Effector CD8-positive, alpha-beta T cell (primary cell): ENCODE data around the gene CYP4F11.
"Not testable (repeated sequence)": the region's sequence is repeated elsewhere in the genome, so short reads cannot be mapped to it uniquely, and the experiment has no call there.

Source experiments
- DNase-seq: peaks from one replicate; lab custom pipeline; 2025; lab: John Stamatoyannopoulos, UW
- total RNA-seq, 4 experiments: gene quantifications; one replicate each; lab custom pipeline; 2026; lab: John Stamatoyannopoulos, UW

CYP4F11 gene
- 0 to 0.27 (median 0) reads per million in 4 experiments for total RNA-seq

DNA sequence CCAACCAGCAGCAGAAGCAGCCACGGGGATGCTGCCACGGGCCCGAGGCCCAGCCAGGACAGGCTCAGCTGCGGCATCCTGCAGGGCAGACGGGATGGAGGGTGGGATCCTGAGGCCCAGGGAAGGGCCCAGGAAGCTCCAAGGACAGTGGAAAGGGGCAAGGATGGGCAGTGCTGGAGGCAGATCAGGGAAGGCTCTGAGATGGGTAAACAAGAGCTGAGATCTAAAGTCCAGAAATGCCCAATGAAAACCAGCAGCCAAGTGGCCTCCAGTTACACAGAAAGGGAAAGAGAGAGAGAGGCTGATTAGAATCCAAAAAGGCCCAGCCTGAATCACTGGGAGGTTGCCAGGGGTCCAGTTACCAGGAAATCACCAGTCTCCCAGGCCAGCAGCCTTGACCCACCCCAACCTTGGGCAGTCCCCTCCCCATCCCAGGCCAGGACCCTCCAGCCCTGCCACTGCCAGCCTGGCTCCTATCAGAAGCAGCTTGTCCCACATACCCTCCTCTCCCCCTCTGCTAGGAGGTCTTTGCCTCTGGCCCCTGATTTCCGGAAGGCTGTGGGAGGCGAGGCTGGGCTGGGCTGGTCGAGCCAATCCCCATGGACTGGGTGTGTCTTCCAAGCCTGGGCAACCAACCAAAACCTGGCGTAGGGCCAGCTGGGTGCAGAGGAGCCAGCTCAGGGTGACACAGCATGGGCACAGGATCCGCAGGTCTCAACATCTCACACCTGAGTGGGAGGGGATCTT, at the start of gene CYP4F11:
Gene CYP4F11, minus strand, starts transcription at position 198 of the 747 bp plus-strand sequence. Its CDS starts 121 bp downstream, at position 77.
- DNase-seq: no peak

GRCh38 chr19:15979293-15979692, 45.0 kb upstream of the CYP4F11 start:
- DNase-seq: no peak

DNA sequence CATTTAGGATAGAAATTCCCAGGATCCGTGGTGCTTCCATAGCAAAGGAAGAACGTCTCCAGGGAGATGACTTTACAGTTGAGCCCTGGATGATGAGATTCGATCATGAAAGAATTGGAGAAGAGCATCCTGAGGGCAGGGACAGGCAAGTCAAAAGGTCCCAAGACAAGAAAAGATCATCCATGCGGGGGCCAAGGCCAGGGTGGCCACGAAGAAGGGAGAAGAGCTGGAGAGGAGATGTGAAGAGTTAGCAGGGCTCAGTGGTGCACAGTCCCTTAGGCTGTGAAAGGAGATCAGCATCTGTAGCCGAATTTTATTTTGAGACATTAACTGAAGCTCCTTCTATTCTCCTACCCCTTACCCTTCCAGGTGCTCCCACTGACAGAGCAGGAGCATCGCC, 43.4 kb upstream of the CYP4F11 start:
- no peak for DNase-seq

DNA sequence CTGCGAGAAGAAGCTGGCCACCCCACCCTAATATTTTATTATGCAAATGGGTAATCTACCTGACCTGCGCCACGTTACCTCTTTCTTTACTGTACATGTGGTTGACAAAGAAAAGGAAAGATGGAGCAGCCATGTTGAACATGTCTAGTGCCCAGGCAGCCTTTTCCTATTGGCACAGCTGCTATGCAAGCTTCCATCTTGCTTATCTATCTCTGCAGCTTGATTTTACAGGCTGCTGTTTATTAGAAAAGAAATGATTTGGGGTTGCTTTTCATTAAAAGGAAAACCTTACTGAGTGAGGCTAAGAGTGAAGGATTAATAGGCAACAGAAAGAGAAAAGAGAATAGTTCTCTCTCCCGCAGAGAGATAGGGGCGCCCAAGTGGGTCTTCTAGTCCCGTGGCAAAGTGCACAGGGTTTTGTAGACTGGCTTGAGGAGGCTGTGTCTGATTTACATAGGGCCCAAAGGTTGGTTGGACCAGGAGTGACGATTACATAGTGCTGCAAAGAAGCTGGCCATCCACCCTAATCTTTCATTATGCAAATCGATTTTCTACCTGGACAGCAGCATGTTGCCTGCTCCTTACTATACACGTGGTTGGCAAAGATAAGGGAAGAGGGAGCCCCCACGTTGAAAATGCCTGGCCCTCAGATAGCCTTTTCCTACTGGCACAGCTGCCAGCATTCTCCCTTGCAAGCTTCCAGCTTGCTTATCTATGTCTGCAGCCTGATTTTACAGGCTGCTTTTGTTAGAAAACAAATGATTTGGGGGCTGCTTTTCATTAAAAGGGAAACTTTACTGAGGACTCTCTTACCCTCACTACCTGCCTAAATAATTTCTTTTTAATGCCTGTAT, 42.7 kb upstream of the CYP4F11 start:
- DNase-seq: no peak

DNA sequence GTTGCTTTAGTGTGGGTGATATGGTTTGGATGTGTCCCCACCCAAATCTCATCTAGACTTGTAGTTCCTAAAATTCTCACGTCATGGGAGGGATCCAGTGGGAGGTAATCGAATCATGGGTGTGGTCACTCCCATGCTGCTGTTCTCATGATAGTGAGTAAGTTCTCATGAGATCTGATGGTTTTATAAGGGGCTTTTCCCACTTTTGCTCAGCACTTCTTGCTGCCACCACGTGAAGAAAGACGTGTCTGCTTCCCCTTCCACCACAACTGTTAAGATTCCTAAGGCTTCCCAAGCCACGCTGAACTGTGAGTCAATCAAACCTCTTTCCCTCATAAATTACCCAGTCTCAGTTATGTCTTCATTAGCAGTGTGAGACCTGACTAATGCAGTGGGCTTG, 40.5 kb upstream of the CYP4F11 start:
- DNase-seq: no peak

DNA sequence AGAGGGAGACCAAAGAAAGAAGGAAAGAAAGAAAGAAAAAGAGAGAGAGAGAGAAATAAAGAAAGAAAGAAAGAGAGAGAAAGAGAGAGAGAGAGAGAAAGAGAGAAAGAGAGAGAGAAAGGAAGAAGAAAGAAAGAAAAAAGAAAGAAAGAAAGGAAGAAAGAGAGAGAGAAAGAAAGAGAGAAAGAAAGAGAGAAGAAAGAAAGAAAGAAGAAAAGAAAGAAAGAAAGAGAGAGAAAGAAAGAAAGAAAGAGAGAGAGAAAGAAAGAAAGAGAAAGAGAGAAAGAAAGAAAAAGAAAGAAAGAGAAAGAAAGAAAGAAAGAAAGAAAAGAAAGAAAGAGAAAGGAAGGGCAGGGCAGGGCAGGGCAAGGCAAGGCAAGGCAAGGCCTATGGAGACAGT, 37.7 kb upstream of the CYP4F11 start:
- not testable (repeated sequence) for DNase-seq

GRCh38 chr19:15971224-15971780, 37.0 kb upstream of the CYP4F11 start:
- no peak for DNase-seq

GRCh38 chr19:15964231-15964630, 29.9 kb upstream of the CYP4F11 start:
- no peak for DNase-seq

DNA sequence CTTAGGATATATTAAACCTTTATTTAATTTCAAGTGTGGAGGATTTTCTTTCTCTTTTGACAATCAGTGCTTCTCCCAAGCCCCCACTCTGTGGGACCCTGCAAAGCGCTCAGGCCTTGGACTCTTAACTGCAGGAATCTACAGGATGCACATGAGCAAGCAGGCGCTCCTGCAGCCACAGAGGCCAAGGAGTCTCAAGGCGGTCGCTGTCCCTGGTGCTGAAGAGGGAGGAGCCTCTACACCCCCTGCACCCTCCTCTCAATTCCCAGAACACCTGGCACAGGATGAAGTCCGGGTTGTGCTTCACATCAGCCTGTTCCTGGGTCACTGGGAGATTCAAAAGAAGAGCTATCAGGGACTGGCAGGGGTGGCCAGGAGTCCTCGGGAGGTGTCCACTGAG, 28.0 kb upstream of the CYP4F11 start:
- DNase-seq: no peak

- no peak for DNase-seq
Measured at GRCh38 chr19:15954820-15955219, 20.5 kb upstream of the CYP4F11 start.

- no peak for DNase-seq
Measured at GRCh38 chr19:15948223-15949058, 14.1 kb upstream of the CYP4F11 start, which contains the start of gene OR10H4. OR10H4 (plus strand) TSS chr19:15949008; CDS start chr19:15949008, 0 bp downstream.

- no peak for DNase-seq
Measured at GRCh38 chr19:15945301-15945700, 11.0 kb upstream of the CYP4F11 start.

DNA sequence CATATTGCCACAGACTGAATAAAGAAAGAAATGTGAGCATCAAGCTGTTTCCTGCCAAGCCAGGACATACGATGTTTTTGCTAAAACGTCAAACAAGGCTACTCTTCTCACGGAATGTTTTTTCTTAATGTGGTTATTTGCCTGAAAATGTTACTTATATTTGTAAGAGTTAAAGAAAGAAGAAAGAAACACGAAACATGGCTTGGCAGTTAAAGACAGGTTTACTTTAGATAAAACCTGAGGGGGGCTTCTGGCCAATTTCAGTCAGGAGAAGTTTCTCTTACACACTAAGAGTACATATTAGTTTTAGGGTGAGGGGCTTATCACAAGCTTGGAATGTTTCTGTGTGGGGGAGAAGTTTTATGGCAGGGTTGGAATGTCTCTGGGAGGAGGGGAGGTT, 10.1 kb upstream of the CYP4F11 start:
- DNase-seq: no peak

- DNase-seq: no peak
Measured at GRCh38 chr19:15937771-15938170, 3.4 kb upstream of the CYP4F11 start.

DNA sequence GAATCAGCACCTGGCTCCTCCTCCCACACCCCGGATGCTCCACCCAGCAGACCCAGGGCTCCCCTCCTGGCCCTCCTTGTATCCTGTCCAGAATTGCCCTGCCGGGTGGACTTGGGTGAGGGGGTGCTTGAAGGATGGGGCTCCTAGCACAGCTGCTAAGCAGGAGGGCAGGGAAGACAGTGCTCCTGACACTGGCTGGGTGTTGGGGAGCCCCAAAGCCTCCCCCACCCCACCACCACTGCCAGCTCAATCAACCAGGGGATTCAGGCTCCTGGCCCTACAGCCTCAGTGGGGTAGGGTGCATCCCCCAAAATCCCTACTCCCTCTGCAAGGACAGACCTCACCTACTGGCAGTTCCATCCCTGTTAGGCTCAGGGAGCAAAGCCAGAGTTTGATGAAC, 2.6 kb upstream of the CYP4F11 start:
- DNase-seq: no peak

- DNase-seq: no peak
Measured at GRCh38 chr19:15936173-15936572, 1.8 kb upstream of the CYP4F11 start.

GRCh38 chr19:15935167-15935702, 906 bp upstream of the CYP4F11 start:
- no peak for DNase-seq

GRCh38 chr19:15933761-15934331, 483 bp downstream of the CYP4F11 start:
- not testable (repeated sequence) for DNase-seq

DNA sequence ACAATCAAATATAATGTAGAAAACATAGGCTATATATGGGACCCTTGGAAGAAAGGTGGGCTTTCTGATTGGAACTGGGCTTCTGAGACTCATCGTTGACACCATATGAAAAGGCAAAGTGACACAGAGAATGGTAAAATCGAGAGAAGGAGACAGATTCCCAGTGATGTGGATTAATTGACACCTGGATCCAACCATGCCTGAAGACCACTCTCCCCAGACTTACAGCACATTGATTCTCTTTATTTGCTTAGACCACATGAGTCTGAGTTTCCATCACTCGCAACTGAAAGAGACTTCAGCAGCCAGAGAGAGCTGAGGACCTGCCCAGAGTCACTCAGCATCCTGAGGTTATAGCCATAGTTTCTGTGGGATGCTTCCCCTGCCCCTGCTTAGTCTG, 6.0 kb downstream of the CYP4F11 start:
- DNase-seq: no peak

DNA sequence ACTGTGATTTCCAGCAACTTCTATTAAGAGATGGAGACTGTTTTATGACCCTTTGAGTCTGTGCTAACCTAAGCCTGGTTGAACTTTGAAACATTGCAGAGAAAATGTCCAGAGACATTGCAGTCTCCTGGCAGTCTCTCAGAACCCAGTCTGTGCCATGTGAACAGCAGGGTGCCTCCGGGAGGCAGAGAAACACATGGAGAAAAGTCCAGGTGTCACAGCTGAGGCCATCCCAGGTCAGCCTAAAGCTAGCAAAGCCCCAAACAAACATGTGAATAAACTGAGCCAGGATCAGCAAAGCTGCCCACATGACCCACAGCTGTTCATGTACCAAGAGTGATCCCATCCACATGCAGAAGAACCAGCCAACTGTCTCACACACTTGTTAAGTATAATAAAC, 7.8 kb downstream of the CYP4F11 start:
- DNase-seq: no peak

GRCh38 chr19:15923702-15924101, 10.6 kb downstream of the CYP4F11 start:
- no peak for DNase-seq
